Thyroid gland (tissue), 4 donors: ENCODE results near the gene PKD1L1. TPM values are rescaled to one million over a fixed set of nuclear protein-coding genes. Genes with fewer than 3 reads are reported as not detected.

Source experiments
- DNase-seq, 2 donors: peaks; one replicate each; pipeline ENCODE4 v3.0.0-alpha.2; 2019
- H3K27ac ChIP-seq, 3 donors: fragments of 200-600 bp; sonication (generic); 1 replicate in 2 of 3; 2 replicates in 1 of 3; pipeline ENCODE4 v1.5.1; 2016 to 2019; ENCODE audit warnings: mild to moderate bottlenecking in 1 of 3, moderate library complexity in 1 of 3
- H3K27me3 ChIP-seq: fragments of 200-600 bp; sonication (generic); one replicate; pipeline ENCODE4 v1.5.1; 2019
- H3K36me3 ChIP-seq, 2 donors: fragments of 200-600 bp; sonication (generic); one replicate each; pipeline ENCODE4 v1.5.1; 2016 to 2019
- H3K4me1 ChIP-seq, 2 donors: fragments of 200-600 bp; sonication (generic); one replicate each; pipeline ENCODE4 v1.5.1; 2017 to 2019
- H3K4me3 ChIP-seq, 3 donors: fragments of 200-600 bp; sonication (generic); replicated peaks in 1 of 3; 1 replicate in 2 of 3; 2 replicates in 1 of 3; pipeline ENCODE4 v1.5.1; 2016; ENCODE audit warnings: mild to moderate bottlenecking in 1 of 3
- H3K9me3 ChIP-seq: fragments of 200-600 bp; sonication (generic); one replicate; pipeline ENCODE4 v1.5.1; 2017
- POLR2A ChIP-seq, 2 donors: fragments of 450-650 bp; IDR thresholded peaks; one replicate each; pipeline ENCODE4 v1.6.1; 2017; ENCODE audit warnings: antibody characterized with exemption in 2 of 2, mild to moderate bottlenecking in 2 of 2, moderate library complexity in 1 of 2
- WGBS, 2 donors: methylation state at CpG; one replicate each; pipeline ENCODE4 v1.1.5; 2017; 5-methylcytosine and 5-hydroxymethylcytosine counted together
- intact Hi-C: fragments of 100-400 bp; cut with DNase I; formaldehyde crosslinking; loops from one replicate; pipeline ENCODE4 v1.15.1; 2023
- total RNA-seq, 4 donors: library from RNA; depleted of rRNA; stranded (reverse); fragments of >200 nt; gene quantifications; one replicate each; pipeline ENCODE4 v1.2.3, GENCODE V29; 2016
- TF ChIP-seq, protein P1 (sequence below), 6 experiments: fragments of 200-600 bp in 3 of 6; fragments of 450-650 bp in 3 of 6; sonication (generic) in 3 of 6; IDR thresholded peaks; one replicate each; pipeline ENCODE4 v1.5.1; 2016 to 2019; ENCODE audit warnings: antibody characterized with exemption in 6 of 6, mild to moderate bottlenecking in 2 of 6, inconsistent platforms in 1 of 6, moderate library complexity in 1 of 6

The PKD1L1 gene
- total RNA-seq, 4 donors from 2014 or later = under 0.01 to 0.17 (median 0.14) TPM

DNA sequence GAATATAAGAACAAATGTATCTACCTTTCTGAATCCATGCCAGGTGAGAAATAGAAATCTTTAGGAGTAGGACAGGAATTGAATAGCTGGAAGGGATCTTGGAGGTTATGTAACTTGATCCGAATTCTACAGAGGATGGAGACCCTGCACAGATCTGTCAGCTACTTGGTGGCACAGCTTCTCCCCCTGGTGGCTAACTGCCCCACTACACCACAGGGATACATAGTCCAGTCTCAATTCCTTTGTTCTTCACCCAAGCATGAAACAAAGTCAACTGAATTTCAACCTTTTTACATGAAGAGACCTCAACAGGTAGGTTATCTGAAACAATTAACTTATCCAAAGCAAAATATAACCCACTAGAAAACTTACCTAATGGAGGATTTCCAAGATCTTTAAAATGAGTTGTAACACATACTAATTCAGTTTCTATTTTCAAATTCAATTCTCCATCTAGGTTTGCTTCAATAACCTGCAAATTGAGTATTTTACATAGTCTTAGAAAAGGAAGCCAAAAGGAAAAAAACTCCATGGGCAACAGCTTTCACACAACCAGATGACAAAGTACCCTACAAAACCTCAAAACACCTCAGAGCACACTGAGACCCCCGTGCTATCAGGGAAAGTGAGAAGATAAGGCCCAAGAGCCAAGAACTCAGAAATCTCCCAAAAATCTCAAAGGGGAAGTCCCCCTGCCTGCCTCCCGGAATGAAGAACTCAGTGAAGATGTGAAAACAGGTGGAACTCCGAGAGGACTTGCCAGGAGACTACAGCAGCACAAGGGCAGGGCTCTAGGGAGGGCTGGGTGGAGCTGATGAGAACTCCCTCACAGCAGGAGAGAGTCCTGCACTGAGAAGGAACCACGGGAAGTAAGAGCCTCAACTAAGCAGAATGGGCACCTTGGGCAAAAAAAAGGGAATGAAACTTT is 20.8 kb upstream of the PKD1L1 start:
- no peaks in the 10 kb centered on the region for H3K4me1 ChIP-seq
- intact Hi-C loops = no loop called here
- H3K4me3 ChIP-seq = no peak overlapping the region
- no peaks in the 10 kb centered on the region for H3K9me3 ChIP-seq
- DNase-seq = peak; percentile 47 to 53
- H3K36me3 ChIP-seq = peaks cover 35 to 58% of the 10 kb centered on the region in 2 donors
- WGBS, 2 donors = 63 to 67% methylated on average over 5 of the region's 5 CpGs
- TF ChIP-seq POLR2A (IDR thresholded peaks at IDR 0.05) = no peak
- TF ChIP-seq, protein P1, sequence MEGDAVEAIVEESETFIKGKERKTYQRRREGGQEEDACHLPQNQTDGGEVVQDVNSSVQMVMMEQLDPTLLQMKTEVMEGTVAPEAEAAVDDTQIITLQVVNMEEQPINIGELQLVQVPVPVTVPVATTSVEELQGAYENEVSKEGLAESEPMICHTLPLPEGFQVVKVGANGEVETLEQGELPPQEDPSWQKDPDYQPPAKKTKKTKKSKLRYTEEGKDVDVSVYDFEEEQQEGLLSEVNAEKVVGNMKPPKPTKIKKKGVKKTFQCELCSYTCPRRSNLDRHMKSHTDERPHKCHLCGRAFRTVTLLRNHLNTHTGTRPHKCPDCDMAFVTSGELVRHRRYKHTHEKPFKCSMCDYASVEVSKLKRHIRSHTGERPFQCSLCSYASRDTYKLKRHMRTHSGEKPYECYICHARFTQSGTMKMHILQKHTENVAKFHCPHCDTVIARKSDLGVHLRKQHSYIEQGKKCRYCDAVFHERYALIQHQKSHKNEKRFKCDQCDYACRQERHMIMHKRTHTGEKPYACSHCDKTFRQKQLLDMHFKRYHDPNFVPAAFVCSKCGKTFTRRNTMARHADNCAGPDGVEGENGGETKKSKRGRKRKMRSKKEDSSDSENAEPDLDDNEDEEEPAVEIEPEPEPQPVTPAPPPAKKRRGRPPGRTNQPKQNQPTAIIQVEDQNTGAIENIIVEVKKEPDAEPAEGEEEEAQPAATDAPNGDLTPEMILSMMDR (IDR thresholded peaks at IDR 0.05) = peak; percentile 39 to 71 (median 55)
- H3K27ac ChIP-seq = peak overlapping the region in 1 of 3 donors; percentile 18
- H3K27me3 ChIP-seq = no peaks in the 10 kb centered on the region

DNA sequence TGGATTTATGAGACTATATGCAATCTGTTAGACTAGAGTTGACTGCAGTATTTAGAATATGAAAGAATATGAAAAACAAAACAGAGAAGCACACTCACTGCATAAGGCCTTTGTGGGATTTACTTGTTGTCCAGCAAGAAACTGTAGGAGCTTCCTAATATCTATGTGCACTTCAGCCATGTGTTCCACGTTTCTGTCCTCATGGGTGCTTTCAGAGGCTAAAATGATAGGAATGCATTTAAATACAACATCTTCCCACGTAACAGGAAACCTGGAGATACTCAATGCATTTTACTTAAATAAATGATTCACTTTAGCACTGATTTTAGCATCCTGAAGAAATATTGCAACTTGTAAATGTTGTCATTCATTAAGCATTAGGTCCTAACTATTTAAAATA is 19.4 kb upstream of the PKD1L1 start:
- DNase-seq = no peak
- TF ChIP-seq POLR2A (IDR thresholded peaks at IDR 0.05) = no peak
- TF ChIP-seq, protein P1 (IDR thresholded peaks at IDR 0.05) = no peak
- H3K4me3 ChIP-seq = no peak overlapping the region
- H3K27me3 ChIP-seq = no peaks in the 10 kb centered on the region
- peaks cover 35 to 56% of the 10 kb centered on the region in 2 donors for H3K36me3 ChIP-seq
- intact Hi-C loops = no loop called here
- H3K27ac ChIP-seq = no peak overlapping the region
- no peaks in the 10 kb centered on the region for H3K9me3 ChIP-seq
- no peaks in the 10 kb centered on the region for H3K4me1 ChIP-seq
- WGBS, 2 donors = 88 to 92% methylated on average over 2 of the region's 2 CpGs

DNA sequence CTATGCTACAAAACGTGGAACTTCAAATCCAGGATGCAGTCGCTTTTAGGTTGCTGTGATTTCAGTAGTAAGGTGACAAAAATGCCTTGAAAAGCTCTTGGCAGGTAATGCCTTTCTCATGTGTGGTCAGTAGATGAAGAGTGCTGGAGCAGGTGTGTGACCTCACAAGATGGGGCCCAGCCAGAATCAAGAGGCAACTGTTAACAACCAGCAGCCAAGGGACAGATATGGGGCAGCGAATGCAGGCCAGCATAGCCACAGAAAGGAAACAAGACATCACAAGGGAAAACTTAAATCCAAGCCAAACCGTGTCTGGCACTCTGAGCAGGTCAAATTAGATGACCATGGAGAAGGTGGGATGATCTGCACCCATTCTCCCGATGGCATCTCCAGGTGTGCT is 18.9 kb upstream of the PKD1L1 start:
- no peaks in the 10 kb centered on the region for H3K9me3 ChIP-seq
- H3K4me3 ChIP-seq = no peak overlapping the region
- intact Hi-C loops = no loop called here
- no peaks in the 10 kb centered on the region for H3K27me3 ChIP-seq
- peaks cover 35 to 62% of the 10 kb centered on the region in 2 donors for H3K36me3 ChIP-seq
- TF ChIP-seq POLR2A (IDR thresholded peaks at IDR 0.05) = no peak
- TF ChIP-seq, protein P1 (IDR thresholded peaks at IDR 0.05) = no peak
- 88 to 91% methylated on average over 5 of the region's 5 CpGs for WGBS, 2 donors
- H3K4me1 ChIP-seq = no peaks in the 10 kb centered on the region
- no peak overlapping the region for H3K27ac ChIP-seq
- no peak for DNase-seq

DNA sequence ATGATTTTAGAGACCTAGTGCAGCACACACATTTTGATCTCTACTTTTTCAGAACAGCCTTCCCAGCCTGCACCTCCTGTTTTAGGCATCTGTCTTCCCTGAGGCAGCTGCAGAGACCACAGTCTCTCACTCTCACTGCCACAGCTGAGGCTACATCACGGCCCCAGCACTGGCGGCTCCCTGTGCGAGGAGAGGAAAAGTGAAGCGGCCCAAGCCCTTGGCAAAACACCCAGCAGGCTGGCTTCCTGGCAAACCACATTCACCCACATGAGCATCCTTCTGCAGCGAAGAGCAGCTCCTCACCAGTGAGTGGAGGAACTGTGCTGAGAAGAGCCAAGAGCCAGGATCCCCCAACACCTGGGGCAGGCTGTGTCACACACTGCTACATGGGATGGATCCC is 17.2 kb upstream of the PKD1L1 start:
- Histone ChIP-seq H3K9me3 (no peaks in the 10 kb centered on the region), H3K27me3 (no peaks in the 10 kb centered on the region), H3K4me1 (no peaks in the 10 kb centered on the region), H3K27ac (no peak overlapping the region), H3K4me3 (no peak overlapping the region), H3K36me3 (peaks cover 35 to 65% of the 10 kb centered on the region in 2 donors)
- DNase-seq = no peak
- 94 to 100% methylated on average over 1 to 3 of the region's 5 CpGs for WGBS, 2 donors
- TF ChIP-seq POLR2A (IDR thresholded peaks at IDR 0.05) = no peak
- TF ChIP-seq, protein P1 (IDR thresholded peaks at IDR 0.05) = no peak
- intact Hi-C loops = no loop called here

DNA sequence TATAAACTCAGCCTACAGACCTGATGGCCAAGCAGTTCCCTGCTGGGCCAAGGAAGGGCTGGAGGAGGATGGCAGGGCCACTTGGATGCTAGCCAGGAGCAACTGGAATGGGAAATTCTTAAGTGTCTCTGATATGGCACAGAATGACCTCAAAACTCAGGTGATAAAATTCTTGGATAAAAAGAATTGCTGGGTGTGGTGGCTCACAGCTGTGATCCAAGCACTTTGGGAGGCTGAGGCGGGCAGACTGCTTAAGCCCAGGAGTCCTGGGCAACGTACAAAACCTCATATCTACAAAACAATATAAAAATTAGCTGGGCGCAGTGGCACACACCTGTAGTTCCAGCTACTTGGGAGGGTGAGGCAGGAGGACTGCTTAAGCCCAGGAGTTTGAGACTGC is 14.0 kb upstream of the PKD1L1 start:
- no peak for DNase-seq
- Histone ChIP-seq H3K9me3 (no peaks in the 10 kb centered on the region), H3K4me1 (no peaks in the 10 kb centered on the region), H3K4me3 (no peak overlapping the region), H3K36me3 (peaks cover 26 to 52% of the 10 kb centered on the region in 2 donors), H3K27ac (no peak overlapping the region), H3K27me3 (no peaks in the 10 kb centered on the region)
- TF ChIP-seq, protein P1 (IDR thresholded peaks at IDR 0.05) = no peak
- TF ChIP-seq POLR2A (IDR thresholded peaks at IDR 0.05) = no peak
- WGBS, 2 donors = 100% methylated on average over 3 of the region's 3 CpGs
- intact Hi-C loops = no loop called here
